ENCODE measurements around the gene CYP2C9. TPM values are rescaled to one million over a fixed set of nuclear protein-coding genes. Genes with fewer than 3 reads are reported as not detected.

CYP2C9 gene
- not detected in 2 replicates for total RNA-seq

GRCh38 chr10:94938383-94938782, at the start of gene CYP2C9:
TSS of gene CYP2C9 (plus strand) at chr10:94938658. CDS start at chr10:94938683, 25 bp downstream.

Other genes with a start within 250 kb of the CYP2C9 start
- not detected in 2 replicates for gene CYP2C19, start 176.0 kb upstream of the CYP2C9 start, total RNA-seq
- gene CYP2C8, start 130.8 kb downstream of the CYP2C9 start, total RNA-seq, result not detected in 2 replicates

All from epithelial cell of alveolus of lung (primary cell).